Measurements from ENCODE around the gene FAM81A.

GRCh38 chr15:59419170-59419569 lies 18.8 kb upstream of the FAM81A start:
- TF ChIP-seq CREB5 (CRISPR knock-in tag; IDR thresholded peaks at IDR 0.05; ENCODE audit: low read depth), result no peak
- no peak for TF ChIP-seq SNAI2 (CRISPR knock-in tag; IDR thresholded peaks at IDR 0.05)
- TF ChIP-seq ZC3H10 (CRISPR knock-in tag; IDR thresholded peaks at IDR 0.05), result no peak
- no peak for TF ChIP-seq TOX (CRISPR knock-in tag; IDR thresholded peaks at IDR 0.05; ENCODE audit: borderline replicate concordance)
- TF ChIP-seq ZFP3 (CRISPR knock-in tag; IDR thresholded peaks at IDR 0.05), result no peak
- TF ChIP-seq PATZ1 (CRISPR knock-in tag; IDR thresholded peaks at IDR 0.05; ENCODE audit: borderline replicate concordance), result no peak
- TF ChIP-seq ARNTL (CRISPR knock-in tag; IDR thresholded peaks at IDR 0.05; ENCODE audit: borderline replicate concordance, low read depth), result no peak
- no peak for TF ChIP-seq ZNF8 (CRISPR knock-in tag; IDR thresholded peaks at IDR 0.05)
- no peak for TF ChIP-seq POU6F1 (CRISPR knock-in tag; IDR thresholded peaks at IDR 0.05; ENCODE audit: borderline replicate concordance, low read depth)
- TF ChIP-seq ZFP30 (CRISPR knock-in tag; IDR thresholded peaks at IDR 0.05), result no peak
- no peak for TF ChIP-seq CSRNP3 (CRISPR knock-in tag; IDR thresholded peaks at IDR 0.05)
- TF ChIP-seq ESRRG (CRISPR knock-in tag; IDR thresholded peaks at IDR 0.05), result no peak
- TF ChIP-seq TCF4 (CRISPR knock-in tag; IDR thresholded peaks at IDR 0.05; ENCODE audit: borderline replicate concordance), result no peak

All from SK-N-SH treated with all-trans-retinoic acid at 6 μM for 48 hours (cell line).